Endothelial cell of umbilical vein (primary cell): ENCODE data around the gene ZNF491. TPM values are rescaled to one million over a fixed set of nuclear protein-coding genes. Genes with fewer than 3 reads are reported as not detected.

Source experiments
- BruUV-seq: library from RNA; stranded (reverse); fragments of 400-500 nt; replicated peaks from 2 replicates; lab custom pipeline; 2021; lab: Mats Ljungman, UMichigan
- CTCF ChIA-PET: fragments of 300-600, 350-600 bp; sonication (Branson Sonifier 250); formaldehyde crosslinking; loops from one replicate; lab custom pipeline; 2021; ENCODE audit warnings: antibody characterized with exemption, inconsistent platforms; lab: Charles Lee
- POLR2A ChIA-PET: fragments of 300-600, 350-600 bp; sonication (Branson Sonifier 250); formaldehyde crosslinking; loops from one replicate; lab custom pipeline; 2021; ENCODE audit warnings: antibody characterized with exemption, inconsistent platforms; lab: Charles Lee
- DNase-seq: peaks from one replicate; pipeline ENCODE4 v3.0.0-alpha.2; 2011; ENCODE audit warnings: low read depth, low spot score
- FAIRE-seq: peaks from 2 replicates; lab custom pipeline; 2011; peaks lifted over from hg19 to GRCh38; lab: Jason Lieb, UNC
- H2AFZ ChIP-seq: 2 replicates; pipeline ENCODE4 v1.6.0; 2012; ENCODE audit warnings: low read depth, low read length, control low read depth, inconsistent platforms
- H3K27ac ChIP-seq: 2 replicates; pipeline ENCODE4 v1.5.1; 2011; ENCODE audit warnings: low read depth, mild to moderate bottlenecking, control low read depth, low read length, moderate library complexity; ENCODE audit not compliant: insufficient read depth
- H3K27me3 ChIP-seq, 2 experiments: 2 replicates each; pipeline versions ENCODE4 v1.6.0 to v1.6.1; 2011; ENCODE audit warnings: low read length in 2 of 2, mixed read lengths in 1 of 2; ENCODE audit not compliant: control insufficient read depth in 2 of 2, insufficient read depth in 2 of 2
- H3K36me3 ChIP-seq, 2 experiments: 2 replicates in 1 of 2; 3 replicates in 1 of 2; pipeline ENCODE4 v1.5.1; 2011; ENCODE audit warnings: low read length in 2 of 2, mild to moderate bottlenecking in 1 of 2, moderate library complexity in 1 of 2; ENCODE audit not compliant: control insufficient read depth in 2 of 2, insufficient read depth in 2 of 2; ENCODE audit errors: extremely low read depth in 1 of 2
- H3K4me1 ChIP-seq: 3 replicates; pipeline ENCODE4 v1.5.1; 2011; ENCODE audit warnings: mild to moderate bottlenecking, low read length; ENCODE audit not compliant: control insufficient read depth, insufficient read depth; ENCODE audit errors: extremely low read depth
- H3K4me2 ChIP-seq: 2 replicates; pipeline ENCODE4 v1.6.1; 2011; ENCODE audit warnings: low read length, control low read depth, mixed read lengths; ENCODE audit not compliant: insufficient read depth
- H3K4me3 ChIP-seq, 3 experiments: fragments of 200-600 bp in 1 of 3; sonication (generic), shearing (Covaris generic) in 1 of 3; replicated peaks in 1 of 3; 2 replicates each; pipeline ENCODE4 v1.5.1; 2011 to 2016; ENCODE audit warnings: control low read depth in 3 of 3, low read length in 3 of 3, mild to moderate bottlenecking in 2 of 3, inconsistent platforms in 1 of 3, low read depth in 1 of 3, moderate library complexity in 1 of 3; ENCODE audit not compliant: insufficient read depth in 1 of 3
- H3K79me2 ChIP-seq: 2 replicates; pipeline ENCODE4 v1.6.0; 2012; ENCODE audit warnings: low read length, inconsistent platforms; ENCODE audit not compliant: control insufficient read depth, insufficient read depth
- H3K9ac ChIP-seq: replicated peaks from 2 replicates; pipeline ENCODE3; 2011; ENCODE audit warnings: low read length, control low read depth; ENCODE audit not compliant: insufficient read depth; ENCODE audit errors: extremely low read depth
- H3K9me1 ChIP-seq: replicated peaks from 3 replicates; pipeline ENCODE4 v1.6.0; 2011; ENCODE audit warnings: mild to moderate bottlenecking, low read length; ENCODE audit not compliant: control insufficient read depth, insufficient read depth; ENCODE audit errors: extremely low read depth
- H3K9me3 ChIP-seq: replicated peaks from 2 replicates; pipeline ENCODE4 v1.5.1; 2012; ENCODE audit warnings: low read length, inconsistent platforms; ENCODE audit not compliant: control insufficient read depth, insufficient read depth
- H4K20me1 ChIP-seq: replicated peaks from 2 replicates; pipeline ENCODE3; 2011; ENCODE audit warnings: mild to moderate bottlenecking, low read length; ENCODE audit not compliant: control insufficient read depth, insufficient read depth; ENCODE audit errors: extremely low read depth
- CTCF ChIP-seq, 2 donors: IDR thresholded peaks; 1 replicate in 1 of 2; 2 replicates in 1 of 2; pipeline ENCODE4 v1.5.1; 2011; ENCODE audit warnings: low read length in 2 of 2, mild to moderate bottlenecking in 2 of 2, moderate library complexity in 2 of 2, control low read depth in 1 of 2, inconsistent platforms in 1 of 2, low read depth in 1 of 2; ENCODE audit not compliant: insufficient read depth in 1 of 2; ENCODE audit errors: extremely low read depth in 1 of 2
- EZH2 ChIP-seq: IDR thresholded peaks from 2 replicates; pipeline ENCODE4 v1.6.1; 2012; ENCODE audit warnings: borderline replicate concordance, low read depth, mild to moderate bottlenecking, moderate library complexity, low read length, inconsistent platforms; ENCODE audit not compliant: severe bottlenecking
- FOS ChIP-seq: IDR thresholded peaks from 2 replicates; pipeline ENCODE4 v1.6.1; 2011; ENCODE audit warnings: mild to moderate bottlenecking, low read length, moderate library complexity, borderline replicate concordance; ENCODE audit not compliant: insufficient read depth
- GATA2 ChIP-seq: IDR thresholded peaks from 2 replicates; pipeline ENCODE4 v1.7.0; 2011; ENCODE audit warnings: low read depth, mild to moderate bottlenecking, moderate library complexity, mixed read lengths, low read length; ENCODE audit not compliant: insufficient read length, insufficient read depth
- JUN ChIP-seq: IDR thresholded peaks from 2 replicates; pipeline ENCODE4 v1.6.1; 2011; ENCODE audit warnings: borderline replicate concordance, low read depth; ENCODE audit not compliant: insufficient read length, insufficient read depth
- MAX ChIP-seq: IDR thresholded peaks from 2 replicates; pipeline ENCODE4 v1.6.1; 2011; ENCODE audit not compliant: insufficient read depth, insufficient read length
- MYC ChIP-seq: IDR thresholded peaks from one replicate; pipeline ENCODE4 v1.6.1; 2011; ENCODE audit warnings: mild to moderate bottlenecking, low read depth, low read length
- POLR2A ChIP-seq: IDR thresholded peaks from 2 replicates; pipeline ENCODE4 v1.6.1; 2012; ENCODE audit warnings: low read depth, mild to moderate bottlenecking, control low read depth, low read length
- POLR2AphosphoS5 ChIP-seq: IDR thresholded peaks from 2 replicates; pipeline ENCODE4 v1.6.1; 2012; ENCODE audit warnings: low read depth, mild to moderate bottlenecking, control low read depth, low read length, moderate library complexity; ENCODE audit not compliant: insufficient read depth
- dilution Hi-C: fragments of 300-500 bp; cut with MboI; formaldehyde crosslinking; loops from one replicate; pipeline ENCODE4 v1.15.0; 2019; ENCODE audit warnings: low sequenced_read_pairs; ENCODE audit not compliant: extremely low pct_ligation_motif_present
- intact Hi-C: fragments of 100-400 bp; cut with micrococcal nuclease; formaldehyde crosslinking; loops from one replicate; pipeline ENCODE4 v1.10.0; 2022
- polyA plus RNA-seq, 4 experiments: library from polyadenylated mRNA; depleted of rRNA in 3 of 4; stranded (reverse) in 3 of 4; unstranded in 1 of 4; fragments of >200 nt; gene quantifications; 2 replicates each; pipeline versions ENCODE4 v1.2.1 to v1.2.3, GENCODE V29; 2011 to 2012; ENCODE audit warnings: missing spikeins in 1 of 4
- total RNA-seq: library from RNA; stranded (reverse); gene quantifications from 2 replicates; pipeline ENCODE4 v1.2.3, GENCODE V29; 2021

The ZNF491 gene
- total and polyA plus RNA-seq, 2 donors (not counting 3 experiments of a cell fraction or from before 2014, with no cell fraction given), result 0.55 to 1.1 TPM

GRCh38 chr19:11792942-11793341 is 5.4 kb upstream of the ZNF491 start:
- dilution Hi-C loops, result no loop called here
- Histone ChIP-seq H2AFZ (no peak overlapping the region), H3K36me3 (no peaks in the 10 kb centered on the region), H3K27me3 (no peaks in the 10 kb centered on the region), H3K9ac (no peak overlapping the region), H3K9me1 (no peaks in the 10 kb centered on the region), H3K4me3 (no peak overlapping the region), H3K4me2 (no peak overlapping the region), H4K20me1 (no peaks in the 10 kb centered on the region), H3K4me1 (peaks cover 4% of the 10 kb centered on the region), H3K9me3 (no peaks in the 10 kb centered on the region), H3K27ac (no peak overlapping the region), H3K79me2 (no peaks in the 10 kb centered on the region)
- BruUV-seq, result no TSS peak
- TF ChIP-seq EZH2 (no peak), POLR2AphosphoS5 (no peak), MAX (no peak), FOS (no peak), GATA2 (no peak), MYC (no peak), JUN (no peak), POLR2A (no peak), CTCF (IDR thresholded peaks at IDR 0.05; ENCODE audit: extremely low read depth in 1 of 2, insufficient read depth in 1 of 2, low read depth in 1 of 2, low read length in 2 of 2) (no peak)
- DNase-seq (no peak), FAIRE-seq (no peak)
- CTCF ChIA-PET, result no interaction called here
- POLR2A ChIA-PET, result no interaction called here
- intact Hi-C loops, result no loop called here
